Measurements from ENCODE around the gene MRPL36. TPM values are rescaled to one million over a fixed set of nuclear protein-coding genes. Genes with fewer than 3 reads are reported as not detected.

The MRPL36 gene
- total and polyA plus RNA-seq, 2 of the 4 experiments (the other 2 are of a cell fraction) = 85.9 to 103 TPM

DNA sequence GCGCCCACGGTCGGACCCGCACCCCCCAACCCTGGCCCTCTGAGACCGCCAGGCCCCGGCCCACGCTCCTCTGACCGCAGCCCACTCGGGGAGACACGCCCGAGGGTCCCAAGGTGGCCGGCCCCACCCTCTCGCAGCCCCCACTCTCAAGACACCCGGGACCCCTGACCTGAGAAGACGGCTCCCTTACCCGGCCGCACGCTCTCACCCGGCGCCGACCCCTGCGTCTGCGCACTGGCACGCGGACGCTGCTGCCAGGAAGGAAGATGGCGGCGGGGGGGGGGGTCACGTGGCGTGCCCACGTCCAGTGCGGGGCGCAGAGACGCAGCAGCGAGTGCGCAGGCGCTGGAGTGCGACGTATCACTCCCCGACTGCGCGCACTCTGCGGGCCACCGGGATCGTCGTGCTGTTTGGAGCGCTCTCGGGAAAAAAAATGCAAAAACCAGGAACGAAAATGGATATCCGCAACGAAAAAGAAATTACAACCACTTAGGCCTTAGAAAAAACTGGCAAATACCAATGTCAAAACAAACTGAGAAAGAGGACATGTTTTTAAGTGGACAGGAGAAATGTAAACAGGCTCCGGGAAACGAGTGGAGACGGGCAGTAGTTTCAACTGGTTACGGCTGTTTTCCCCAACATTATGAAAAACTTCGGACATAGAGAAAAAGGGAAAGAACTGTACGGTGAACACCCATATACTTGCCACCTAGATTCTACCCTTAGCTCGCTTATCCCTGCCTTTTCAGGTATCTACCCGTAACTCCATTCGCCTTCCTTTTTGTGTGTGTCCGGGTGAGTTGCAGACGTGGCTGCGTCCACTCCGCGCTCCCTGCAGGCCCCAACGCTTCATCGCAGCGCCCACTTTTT, at the start of gene MRPL36 (continued):
- TF ChIP-seq RFX5 (IDR thresholded peaks at IDR 0.05; ENCODE audit: low read depth, low read length) (no peak), MAFK (IDR thresholded peaks at IDR 0.05; ENCODE audit: low read depth, low read length) (no peak), BHLHE40 (IDR thresholded peaks at IDR 0.05; ENCODE audit: low read depth, low read length) (peak; percentile 5; the same call in 1 of the 2 replicates), RAD21 (IDR thresholded peaks at IDR 0.05; ENCODE audit: low read length) (no peak), FOS (IDR thresholded peaks at IDR 0.05; ENCODE audit: low read depth, low read length) (no peak), MXI1 (IDR thresholded peaks at IDR 0.05; ENCODE audit: borderline replicate concordance, low read depth, low read length) (peak; percentile 71; the same call in 1 of the 2 replicates), NFE2L2 (IDR thresholded peaks at IDR 0.05; ENCODE audit: low read depth, low read length) (no peak)

Data from IMR-90 (cell line).